HepG2 (cell line): ENCODE results near the gene TLNRD1. TPM values are rescaled to one million over a fixed set of nuclear protein-coding genes. Genes with fewer than 3 reads are reported as not detected.

Experiments used
- ATF7-NPFF ChIP-seq: sonication (generic); formaldehyde crosslinking; IDR thresholded peaks from 2 replicates; pipeline ENCODE4 v1.8.1; 2023; ENCODE audit warnings: mild to moderate bottlenecking, low read depth, missing genetic modification reagents, moderate library complexity
- CHCHD3 ChIP-seq: sonication (generic); formaldehyde crosslinking; IDR thresholded peaks from 2 replicates; pipeline ENCODE4 v1.8.0; 2022; ENCODE audit warnings: mild to moderate bottlenecking, missing genetic modification reagents, moderate library complexity
- HHEX ChIP-seq: IDR thresholded peaks from 2 replicates; pipeline ENCODE4 v1.6.1; 2016; ENCODE audit warnings: control low read depth
- HOXA3 ChIP-seq: sonication (generic); formaldehyde crosslinking; IDR thresholded peaks from 2 replicates; pipeline ENCODE4 v1.5.0; 2020; ENCODE audit warnings: missing genetic modification reagents
- RNF2 ChIP-seq: fragments of 450-650 bp; conservative IDR thresholded peaks from 2 replicates; pipeline ENCODE4 v1.6.1; 2016; ENCODE audit warnings: low read depth
- SALL1 ChIP-seq: sonication (generic); formaldehyde crosslinking; IDR thresholded peaks from 2 replicates; pipeline ENCODE4 v1.8.0; 2022; ENCODE audit warnings: mild to moderate bottlenecking, missing genetic modification reagents
- SRY ChIP-seq: sonication (generic); formaldehyde crosslinking; IDR thresholded peaks from 2 replicates; pipeline ENCODE4 v1.8.0; 2022; ENCODE audit warnings: mild to moderate bottlenecking, missing genetic modification reagents
- U2AF2 ChIP-seq: fragments of 200-400 bp; formaldehyde crosslinking; IDR thresholded peaks from 2 replicates; pipeline ENCODE4 v1.6.1; 2017; ENCODE audit warnings: low read depth, mild to moderate bottlenecking, low read length
- YY1 ChIP-seq: IDR thresholded peaks from 2 replicates; pipeline ENCODE4 v1.6.1; 2011; ENCODE audit warnings: low read length, low read depth, moderate library complexity, mild to moderate bottlenecking; ENCODE audit not compliant: insufficient read depth, insufficient replicate concordance
- ZFY ChIP-seq: sonication (generic); formaldehyde crosslinking; IDR thresholded peaks from 2 replicates; pipeline ENCODE4 v1.4.0; 2020; ENCODE audit warnings: missing genetic modification reagents
- ZIK1 ChIP-seq: sonication (generic); formaldehyde crosslinking; IDR thresholded peaks from 2 replicates; pipeline ENCODE4 v1.5.0; 2020; ENCODE audit warnings: mild to moderate bottlenecking, low read depth, missing genetic modification reagents, borderline replicate concordance
- ZNF484 ChIP-seq: sonication (generic); formaldehyde crosslinking; IDR thresholded peaks from 2 replicates; pipeline ENCODE4 v1.5.1; 2020; ENCODE audit warnings: mild to moderate bottlenecking, low read depth, missing genetic modification reagents, borderline replicate concordance
- ZNF773 ChIP-seq: sonication (generic); formaldehyde crosslinking; IDR thresholded peaks from 2 replicates; pipeline ENCODE4 v1.4.0; 2020; ENCODE audit warnings: missing genetic modification reagents, borderline replicate concordance
- polyA plus RNA-seq, 8 experiments: library from polyadenylated mRNA; depleted of rRNA in 3 of 8; stranded (reverse) in 7 of 8; unstranded in 1 of 8; fragments of >200 nt; fragmentation: Illumina TruSeq in 4 of 8; extraction: Trizol in 4 of 8; gene quantifications; 2 replicates each; pipeline versions ENCODE4 v1.2.1 to v1.2.3, GENCODE V29; 2011 to 2016; ENCODE audit warnings: low read depth in 4 of 8, missing spikeins in 1 of 8, mixed read lengths in 1 of 8; ENCODE audit not compliant: insufficient read depth in 1 of 8
- total RNA-seq, 5 experiments: library from RNA; depleted of rRNA; stranded (reverse); fragments of >200 nt; fragmentation: Illumina TruSeq; extraction: Trizol; gene quantifications; 2 replicates each; pipeline ENCODE4 v1.2.3, GENCODE V29; 2016; ENCODE audit warnings: low read depth in 1 of 5
- TF ChIP-seq, protein P1 (sequence below): IDR thresholded peaks from 2 replicates; pipeline ENCODE4 v1.6.1; 2016; ENCODE audit warnings: missing compliant biosample characterization, missing genetic modification reagents, borderline replicate concordance
- TF ChIP-seq, protein P2 (sequence below): sonication (generic); formaldehyde crosslinking; IDR thresholded peaks from 2 replicates; pipeline ENCODE4 v1.8.0; 2022; ENCODE audit warnings: mild to moderate bottlenecking, missing genetic modification reagents
- TF ChIP-seq, protein P3 (sequence below): IDR thresholded peaks from 2 replicates; pipeline ENCODE4 v1.6.1; 2016; ENCODE audit warnings: mild to moderate bottlenecking
- TF ChIP-seq, protein P4 (sequence below): sonication (generic); formaldehyde crosslinking; IDR thresholded peaks from 2 replicates; pipeline ENCODE4 v1.4.0; 2020; ENCODE audit warnings: missing genetic modification reagents

The TLNRD1 gene
- total and polyA plus RNA-seq, 2 of the 13 experiments (the other 11 are each of a cell fraction or from before 2014, with no cell fraction given): 3.4 to 5.3 TPM

DNA sequence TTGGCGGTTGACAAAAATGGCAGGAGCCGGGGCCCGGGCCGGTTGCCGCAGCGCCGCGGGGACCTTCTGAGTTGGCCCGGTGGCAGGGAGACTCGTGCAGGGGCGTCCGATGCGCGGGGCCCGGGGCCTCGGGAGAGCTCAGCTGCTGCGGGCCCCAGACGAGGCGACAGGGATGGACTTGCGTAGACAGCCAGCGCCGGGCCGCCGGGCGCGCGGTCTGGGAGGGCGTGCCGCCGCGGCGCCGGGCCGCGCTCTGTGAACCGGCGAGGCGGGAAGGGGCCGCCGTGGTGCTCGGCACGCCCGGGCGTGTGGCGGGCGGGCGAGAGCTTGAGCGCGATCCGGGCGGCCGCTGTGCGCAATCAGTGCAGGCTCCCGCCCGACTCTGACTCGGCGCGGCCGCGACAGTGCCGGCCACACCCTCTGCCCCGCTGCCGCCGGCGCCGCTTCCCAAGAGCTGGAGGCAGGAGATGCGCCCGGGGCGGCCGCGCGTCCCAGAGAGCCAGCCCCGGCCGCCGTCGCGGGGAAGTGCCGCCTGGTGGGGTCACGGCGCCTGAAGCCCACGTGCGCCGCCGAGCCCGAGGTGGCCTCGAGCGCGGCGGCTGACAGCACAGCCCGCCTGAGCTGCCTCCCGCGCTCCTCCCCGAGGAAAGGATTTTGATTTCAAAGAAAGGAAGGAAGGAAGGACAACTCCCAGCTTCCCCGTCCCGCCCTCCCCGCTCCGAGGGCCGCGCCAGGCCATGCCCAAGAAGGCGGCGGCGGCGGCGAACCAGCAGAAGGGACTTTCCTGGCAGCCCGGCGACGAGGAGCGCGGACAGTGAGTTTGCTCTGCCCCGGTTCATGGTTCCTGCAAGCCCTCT lies 657 bp downstream of the TLNRD1 start (continued):
- TF ChIP-seq YY1 (peak; percentile 47), ZNF484 (CRISPR knock-in tag) (no peak), CHCHD3 (CRISPR knock-in tag) (peak; percentile 88; the same call in 1 of the 2 replicates), SRY (CRISPR knock-in tag) (peak; percentile 59; the same call in 1 of the 2 replicates), RNF2 (peak; percentile 79), HHEX (CRISPR knock-in tag) (no peak), SALL1 (peak; percentile 16; the same call in 1 of the 2 replicates), ZIK1 (CRISPR knock-in tag) (peak; percentile 54; the same call in 1 of the 2 replicates), U2AF2 (no peak), ZNF773 (CRISPR knock-in tag) (0 out of 2 replicates have a peak, but pooled peaks have one; percentile 63), HOXA3 (CRISPR knock-in tag) (0 out of 2 replicates have a peak, but pooled peaks have one; percentile 26), ZFY (CRISPR knock-in tag) (peak; percentile 73), ATF7-NPFF (peak; percentile 43; the same call in 1 of the 2 replicates)
- TF ChIP-seq, protein P1, sequence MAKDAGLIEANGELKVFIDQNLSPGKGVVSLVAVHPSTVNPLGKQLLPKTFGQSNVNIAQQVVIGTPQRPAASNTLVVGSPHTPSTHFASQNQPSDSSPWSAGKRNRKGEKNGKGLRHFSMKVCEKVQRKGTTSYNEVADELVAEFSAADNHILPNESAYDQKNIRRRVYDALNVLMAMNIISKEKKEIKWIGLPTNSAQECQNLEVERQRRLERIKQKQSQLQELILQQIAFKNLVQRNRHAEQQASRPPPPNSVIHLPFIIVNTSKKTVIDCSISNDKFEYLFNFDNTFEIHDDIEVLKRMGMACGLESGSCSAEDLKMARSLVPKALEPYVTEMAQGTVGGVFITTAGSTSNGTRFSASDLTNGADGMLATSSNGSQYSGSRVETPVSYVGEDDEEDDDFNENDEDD (CRISPR knock-in tag): peak; percentile 70; the same call in 1 of the 2 replicates
- TF ChIP-seq, protein P2, sequence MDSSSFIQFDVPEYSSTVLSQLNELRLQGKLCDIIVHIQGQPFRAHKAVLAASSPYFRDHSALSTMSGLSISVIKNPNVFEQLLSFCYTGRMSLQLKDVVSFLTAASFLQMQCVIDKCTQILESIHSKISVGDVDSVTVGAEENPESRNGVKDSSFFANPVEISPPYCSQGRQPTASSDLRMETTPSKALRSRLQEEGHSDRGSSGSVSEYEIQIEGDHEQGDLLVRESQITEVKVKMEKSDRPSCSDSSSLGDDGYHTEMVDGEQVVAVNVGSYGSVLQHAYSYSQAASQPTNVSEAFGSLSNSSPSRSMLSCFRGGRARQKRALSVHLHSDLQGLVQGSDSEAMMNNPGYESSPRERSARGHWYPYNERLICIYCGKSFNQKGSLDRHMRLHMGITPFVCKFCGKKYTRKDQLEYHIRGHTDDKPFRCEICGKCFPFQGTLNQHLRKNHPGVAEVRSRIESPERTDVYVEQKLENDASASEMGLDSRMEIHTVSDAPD (CRISPR knock-in tag): no peak
- TF ChIP-seq, protein P3, sequence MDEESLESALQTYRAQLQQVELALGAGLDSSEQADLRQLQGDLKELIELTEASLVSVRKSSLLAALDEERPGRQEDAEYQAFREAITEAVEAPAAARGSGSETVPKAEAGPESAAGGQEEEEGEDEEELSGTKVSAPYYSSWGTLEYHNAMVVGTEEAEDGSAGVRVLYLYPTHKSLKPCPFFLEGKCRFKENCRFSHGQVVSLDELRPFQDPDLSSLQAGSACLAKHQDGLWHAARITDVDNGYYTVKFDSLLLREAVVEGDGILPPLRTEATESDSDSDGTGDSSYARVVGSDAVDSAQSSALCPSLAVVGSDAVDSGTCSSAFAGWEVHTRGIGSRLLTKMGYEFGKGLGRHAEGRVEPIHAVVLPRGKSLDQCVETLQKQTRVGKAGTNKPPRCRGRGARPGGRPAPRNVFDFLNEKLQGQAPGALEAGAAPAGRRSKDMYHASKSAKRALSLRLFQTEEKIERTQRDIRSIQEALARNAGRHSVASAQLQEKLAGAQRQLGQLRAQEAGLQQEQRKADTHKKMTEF (CRISPR knock-in tag): no peak
- TF ChIP-seq, protein P4, sequence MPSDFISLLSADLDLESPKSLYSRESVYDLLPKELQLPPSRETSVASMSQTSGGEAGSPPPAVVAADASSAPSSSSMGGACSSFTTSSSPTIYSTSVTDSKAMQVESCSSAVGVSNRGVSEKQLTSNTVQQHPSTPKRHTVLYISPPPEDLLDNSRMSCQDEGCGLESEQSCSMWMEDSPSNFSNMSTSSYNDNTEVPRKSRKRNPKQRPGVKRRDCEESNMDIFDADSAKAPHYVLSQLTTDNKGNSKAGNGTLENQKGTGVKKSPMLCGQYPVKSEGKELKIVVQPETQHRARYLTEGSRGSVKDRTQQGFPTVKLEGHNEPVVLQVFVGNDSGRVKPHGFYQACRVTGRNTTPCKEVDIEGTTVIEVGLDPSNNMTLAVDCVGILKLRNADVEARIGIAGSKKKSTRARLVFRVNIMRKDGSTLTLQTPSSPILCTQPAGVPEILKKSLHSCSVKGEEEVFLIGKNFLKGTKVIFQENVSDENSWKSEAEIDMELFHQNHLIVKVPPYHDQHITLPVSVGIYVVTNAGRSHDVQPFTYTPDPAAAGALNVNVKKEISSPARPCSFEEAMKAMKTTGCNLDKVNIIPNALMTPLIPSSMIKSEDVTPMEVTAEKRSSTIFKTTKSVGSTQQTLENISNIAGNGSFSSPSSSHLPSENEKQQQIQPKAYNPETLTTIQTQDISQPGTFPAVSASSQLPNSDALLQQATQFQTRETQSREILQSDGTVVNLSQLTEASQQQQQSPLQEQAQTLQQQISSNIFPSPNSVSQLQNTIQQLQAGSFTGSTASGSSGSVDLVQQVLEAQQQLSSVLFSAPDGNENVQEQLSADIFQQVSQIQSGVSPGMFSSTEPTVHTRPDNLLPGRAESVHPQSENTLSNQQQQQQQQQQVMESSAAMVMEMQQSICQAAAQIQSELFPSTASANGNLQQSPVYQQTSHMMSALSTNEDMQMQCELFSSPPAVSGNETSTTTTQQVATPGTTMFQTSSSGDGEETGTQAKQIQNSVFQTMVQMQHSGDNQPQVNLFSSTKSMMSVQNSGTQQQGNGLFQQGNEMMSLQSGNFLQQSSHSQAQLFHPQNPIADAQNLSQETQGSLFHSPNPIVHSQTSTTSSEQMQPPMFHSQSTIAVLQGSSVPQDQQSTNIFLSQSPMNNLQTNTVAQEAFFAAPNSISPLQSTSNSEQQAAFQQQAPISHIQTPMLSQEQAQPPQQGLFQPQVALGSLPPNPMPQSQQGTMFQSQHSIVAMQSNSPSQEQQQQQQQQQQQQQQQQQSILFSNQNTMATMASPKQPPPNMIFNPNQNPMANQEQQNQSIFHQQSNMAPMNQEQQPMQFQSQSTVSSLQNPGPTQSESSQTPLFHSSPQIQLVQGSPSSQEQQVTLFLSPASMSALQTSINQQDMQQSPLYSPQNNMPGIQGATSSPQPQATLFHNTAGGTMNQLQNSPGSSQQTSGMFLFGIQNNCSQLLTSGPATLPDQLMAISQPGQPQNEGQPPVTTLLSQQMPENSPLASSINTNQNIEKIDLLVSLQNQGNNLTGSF (CRISPR knock-in tag): 0 out of 2 replicates have a peak, but pooled peaks have one; percentile 40
